Measurements from ENCODE around the gene REEP6. TPM values are rescaled to one million over a fixed set of nuclear protein-coding genes. Genes with fewer than 3 reads are reported as not detected.

REEP6 gene
- total and polyA plus RNA-seq, 7 donors = 0.23 to 2.0 (median 1.3) TPM

GRCh38 chr19:1466461-1467214 lies 24.3 kb upstream of the REEP6 start:
- DNase-seq (peak; percentile 13 to 52), ATAC-seq (no peak)
- Histone ChIP-seq H3K9me3 (no peaks in the 10 kb centered on the region), H3K27ac (no peak overlapping the region), H3K4me1 (peaks cover 37% of the 10 kb centered on the region), H3K36me3 (ENCODE audit: insufficient read depth in 1 of 2, low read depth in 1 of 2) (no peaks in the 10 kb centered on the region), H3K4me3 (no peak overlapping the region), H3K27me3 (ENCODE audit: insufficient read depth in 3 of 3, low read length in 2 of 3) (peaks cover 0 to 74% (median 59%) of the 10 kb centered on the region in 3 donors)
- intact Hi-C loops (cut with DNase I) = loop anchor here in 1 of 2 donors (5.0 kb wide), 1 partner anchor 114 kb away; a partner anchor contains a TSS
- TF ChIP-seq, protein P1, sequence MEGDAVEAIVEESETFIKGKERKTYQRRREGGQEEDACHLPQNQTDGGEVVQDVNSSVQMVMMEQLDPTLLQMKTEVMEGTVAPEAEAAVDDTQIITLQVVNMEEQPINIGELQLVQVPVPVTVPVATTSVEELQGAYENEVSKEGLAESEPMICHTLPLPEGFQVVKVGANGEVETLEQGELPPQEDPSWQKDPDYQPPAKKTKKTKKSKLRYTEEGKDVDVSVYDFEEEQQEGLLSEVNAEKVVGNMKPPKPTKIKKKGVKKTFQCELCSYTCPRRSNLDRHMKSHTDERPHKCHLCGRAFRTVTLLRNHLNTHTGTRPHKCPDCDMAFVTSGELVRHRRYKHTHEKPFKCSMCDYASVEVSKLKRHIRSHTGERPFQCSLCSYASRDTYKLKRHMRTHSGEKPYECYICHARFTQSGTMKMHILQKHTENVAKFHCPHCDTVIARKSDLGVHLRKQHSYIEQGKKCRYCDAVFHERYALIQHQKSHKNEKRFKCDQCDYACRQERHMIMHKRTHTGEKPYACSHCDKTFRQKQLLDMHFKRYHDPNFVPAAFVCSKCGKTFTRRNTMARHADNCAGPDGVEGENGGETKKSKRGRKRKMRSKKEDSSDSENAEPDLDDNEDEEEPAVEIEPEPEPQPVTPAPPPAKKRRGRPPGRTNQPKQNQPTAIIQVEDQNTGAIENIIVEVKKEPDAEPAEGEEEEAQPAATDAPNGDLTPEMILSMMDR (IDR thresholded peaks at IDR 0.05) = no peak
- WGBS, 3 donors = 28 to 31% (median 29%) methylated on average over 62 to 70 of the region's 70 CpGs

DNA sequence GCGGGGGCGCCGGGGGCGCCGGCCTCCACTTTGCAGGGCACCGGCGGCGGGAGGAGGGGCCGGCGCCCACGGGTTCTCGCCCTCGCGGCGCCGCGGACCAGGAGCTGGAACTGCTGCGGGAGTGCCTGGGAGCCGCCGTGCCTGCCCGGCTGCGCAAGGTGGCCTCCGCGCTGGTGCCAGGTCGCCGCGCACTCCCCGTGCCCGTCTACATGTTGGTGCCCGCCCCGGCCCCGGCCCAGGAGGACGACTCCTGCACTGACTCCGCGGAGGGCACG lies 23.8 kb upstream of the REEP6 start:
- ATAC-seq (no peak), DNase-seq (peak in 1 of 2 donors; percentile 51)
- intact Hi-C loops (cut with DNase I) = loop anchor here in 1 of 2 donors (5.0 kb wide), 1 partner anchor 115 kb away; a partner anchor contains a TSS
- peak overlapping the region; percentile 15 for H3K4me3 ChIP-seq
- H3K27ac ChIP-seq = no peak overlapping the region
- peaks cover 37% of the 10 kb centered on the region for H3K4me1 ChIP-seq
- H3K27me3 ChIP-seq (ENCODE audit: insufficient read depth in 3 of 3, low read length in 2 of 3) = peaks cover 0 to 79% (median 63%) of the 10 kb centered on the region in 3 donors
- TF ChIP-seq, protein P1 (IDR thresholded peaks at IDR 0.05) = no peak
- H3K36me3 ChIP-seq (ENCODE audit: insufficient read depth in 1 of 2, low read depth in 1 of 2) = no peaks in the 10 kb centered on the region
- no peaks in the 10 kb centered on the region for H3K9me3 ChIP-seq
- 0 to 4% (median 3%) methylated on average over 5 to 36 of the region's 36 CpGs for WGBS, 3 donors

DNA sequence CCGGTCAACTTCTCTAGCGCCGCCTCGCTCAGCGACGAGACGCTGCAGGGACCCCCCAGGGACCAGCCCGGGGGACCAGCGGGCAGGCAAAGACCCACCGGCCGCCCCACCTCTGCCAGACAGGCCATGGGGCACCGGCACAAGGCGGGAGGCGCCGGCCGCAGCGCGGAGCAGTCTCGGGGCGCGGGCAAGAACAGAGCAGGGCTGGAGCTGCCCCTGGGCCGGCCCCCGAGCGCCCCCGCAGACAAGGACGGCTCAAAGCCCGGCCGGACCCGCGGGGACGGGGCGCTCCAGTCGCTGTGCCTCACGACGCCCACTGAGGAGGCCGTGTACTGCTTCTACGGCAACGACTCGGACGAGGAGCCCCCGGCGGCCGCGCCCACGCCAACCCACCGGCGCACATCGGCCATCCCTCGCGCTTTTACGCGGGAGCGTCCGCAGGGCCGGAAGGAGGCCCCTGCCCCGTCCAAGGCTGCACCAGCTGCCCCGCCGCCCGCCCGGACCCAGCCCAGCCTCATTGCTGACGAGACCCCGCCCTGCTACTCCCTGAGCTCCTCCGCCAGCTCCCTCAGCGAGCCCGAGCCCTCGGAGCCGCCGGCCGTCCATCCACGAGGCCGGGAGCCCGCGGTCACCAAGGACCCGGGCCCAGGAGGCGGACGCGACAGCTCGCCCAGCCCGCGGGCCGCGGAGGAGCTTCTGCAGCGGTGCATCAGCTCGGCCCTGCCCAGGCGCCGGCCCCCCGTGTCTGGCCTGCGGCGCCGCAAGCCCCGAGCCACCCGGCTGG lies 23.3 kb upstream of the REEP6 start:
- DNase-seq (peak; percentile 16 to 51), ATAC-seq (no peak)
- no peak overlapping the region for H3K27ac ChIP-seq
- 3 to 5% (median 4%) methylated on average over 60 to 92 of the region's 92 CpGs for WGBS, 3 donors
- peak overlapping the region; percentile 38 for H3K4me3 ChIP-seq
- intact Hi-C loops (cut with DNase I) = loop anchor here in 1 of 2 donors (5.0 kb wide), 1 partner anchor 115 kb away; a partner anchor contains a TSS
- H3K9me3 ChIP-seq = no peaks in the 10 kb centered on the region
- H3K4me1 ChIP-seq = peaks cover 37% of the 10 kb centered on the region
- TF ChIP-seq, protein P1 (IDR thresholded peaks at IDR 0.05) = no peak
- H3K36me3 ChIP-seq (ENCODE audit: insufficient read depth in 1 of 2, low read depth in 1 of 2) = no peaks in the 10 kb centered on the region
- H3K27me3 ChIP-seq (ENCODE audit: insufficient read depth in 3 of 3, low read length in 2 of 3) = peaks cover 0 to 85% (median 68%) of the 10 kb centered on the region in 3 donors

GRCh38 chr19:1468274-1468820 lies 22.6 kb upstream of the REEP6 start:
- TF ChIP-seq, protein P1 (IDR thresholded peaks at IDR 0.05) = no peak
- DNase-seq (peak; percentile 17 to 30), ATAC-seq (no peak)
- 0 to 4% (median 4%) methylated on average over 35 to 49 of the region's 49 CpGs for WGBS, 3 donors
- Histone ChIP-seq H3K4me3 (peak overlapping the region; percentile 38), H3K27me3 (ENCODE audit: insufficient read depth in 3 of 3, low read length in 2 of 3) (peaks cover 0 to 89% (median 70%) of the 10 kb centered on the region in 3 donors), H3K36me3 (ENCODE audit: insufficient read depth in 1 of 2, low read depth in 1 of 2) (no peaks in the 10 kb centered on the region), H3K4me1 (peaks cover 38% of the 10 kb centered on the region), H3K9me3 (no peaks in the 10 kb centered on the region), H3K27ac (no peak overlapping the region)
- intact Hi-C loops (cut with DNase I) = loop anchor here in 1 of 2 donors (5.0 kb wide), 1 partner anchor 116 kb away; a partner anchor contains a TSS

Measured in psoas muscle (tissue), 8 donors.